A673 (cell line): Measurements from ENCODE around the gene EPB41L3. TPM values are rescaled to one million over a fixed set of nuclear protein-coding genes. Genes with fewer than 3 reads are reported as not detected.

Experiments
- BruUV-seq: library from RNA; stranded (reverse); fragments of 400-500 nt; replicated peaks from 2 replicates; lab custom pipeline; 2021; lab: Mats Ljungman, UMichigan
- CTCF ChIA-PET: fragments of 300-600 bp; sonication (Branson Sonifier 250); formaldehyde crosslinking; loops from one replicate; lab custom pipeline; 2022; ENCODE audit warnings: antibody characterized with exemption; lab: Charles Lee
- POLR2A ChIA-PET: fragments of 300-600 bp; sonication (Branson Sonifier 250); formaldehyde crosslinking; loops from one replicate; lab custom pipeline; 2022; ENCODE audit warnings: antibody characterized with exemption; ENCODE audit not compliant: low non-redundant PET; lab: Charles Lee
- DNase-seq: peaks from one replicate; pipeline ENCODE4 v3.0.0-alpha.2; 2015; ENCODE audit warnings: low spot score
- H3K27ac ChIP-seq: fragments of 200-600 bp; sonication (generic); 2 replicates; pipeline ENCODE4 v1.5.1; 2016; ENCODE audit warnings: mixed run types, low read depth, mild to moderate bottlenecking, mixed read lengths, antibody characterized with exemption, low read length; ENCODE audit not compliant: poor library complexity, severe bottlenecking
- H3K27me3 ChIP-seq: fragments of 200-600 bp; sonication (generic); replicated peaks from 2 replicates; pipeline ENCODE4 v1.6.1; 2017; ENCODE audit warnings: mixed run types, low read depth, mild to moderate bottlenecking, mixed read lengths, antibody characterized with exemption, low read length; ENCODE audit not compliant: insufficient read depth, poor library complexity
- H3K36me3 ChIP-seq: fragments of 200-600 bp; sonication (generic); 2 replicates; pipeline ENCODE4 v1.6.1; 2016; ENCODE audit warnings: mixed run types, mild to moderate bottlenecking, mixed read lengths, antibody characterized with exemption, low read length; ENCODE audit not compliant: insufficient read depth, poor library complexity, severe bottlenecking
- H3K4me1 ChIP-seq: fragments of 200-600 bp; sonication (generic); 2 replicates; pipeline ENCODE4 v1.6.1; 2017; ENCODE audit warnings: mixed run types, mild to moderate bottlenecking, mixed read lengths, antibody characterized with exemption, low read length; ENCODE audit not compliant: insufficient read depth, poor library complexity, severe bottlenecking
- H3K4me3 ChIP-seq: fragments of 200-600 bp; sonication (generic); 2 replicates; pipeline ENCODE4 v1.5.1; 2016; ENCODE audit warnings: low read depth, mixed run types, mild to moderate bottlenecking, mixed read lengths, low read length; ENCODE audit not compliant: poor library complexity, severe bottlenecking
- H3K9me3 ChIP-seq: fragments of 200-600 bp; sonication (generic); 2 replicates; pipeline ENCODE4 v1.6.1; 2016; ENCODE audit warnings: mixed run types, low read depth, mild to moderate bottlenecking, mixed read lengths, antibody characterized with exemption, low read length; ENCODE audit not compliant: poor library complexity, severe bottlenecking
- CTCF ChIP-seq: fragments of 300-800, 200-600 bp; sonication (generic); conservative IDR thresholded peaks from 2 replicates; pipeline ENCODE4 v1.5.1; 2017; ENCODE audit warnings: low read depth, mild to moderate bottlenecking, antibody characterized with exemption, low read length, moderate library complexity, mixed read lengths
- EZH2 ChIP-seq: fragments of 200-600 bp; sonication (generic); IDR thresholded peaks from 2 replicates; pipeline ENCODE4 v1.6.1; 2017; ENCODE audit warnings: borderline replicate concordance, low read depth, mild to moderate bottlenecking, mixed read lengths, antibody characterized with exemption, low read length; ENCODE audit not compliant: poor library complexity, severe bottlenecking
- intact Hi-C: fragments of 100-400 bp; cut with micrococcal nuclease; formaldehyde crosslinking; loops from one replicate; pipeline ENCODE4 v1.10.0; 2022; ENCODE audit not compliant: unreplicated experiment
- total RNA-seq: library from RNA; stranded (reverse); gene quantifications from 2 replicates; pipeline ENCODE4 v1.2.3, GENCODE V29; 2021

EPB41L3 gene
- total RNA-seq, 1 experiment from 2014 or later, result 0.86 TPM

GRCh38 chr18:5546660-5547059 lies 2.9 kb upstream of the EPB41L3 start:
- BruUV-seq, result no TSS peak
- Histone ChIP-seq H3K9me3 (no peaks in the 10 kb centered on the region), H3K4me3 (no peak overlapping the region), H3K27ac (no peak overlapping the region), H3K27me3 (peaks cover 89% of the 10 kb centered on the region), H3K4me1 (peaks cover 5% of the 10 kb centered on the region), H3K36me3 (no peaks in the 10 kb centered on the region)
- TF ChIP-seq EZH2 (no peak), CTCF (peak; percentile 49)
- peak; percentile 33 for DNase-seq
- CTCF ChIA-PET, result no interaction called here
- intact Hi-C loops, result loop anchor here (10.0 kb wide), 1 partner anchor 122 kb away; no protein-coding TSS in a partner anchor
- POLR2A ChIA-PET, result no interaction called here

GRCh38 chr18:5543036-5543680 lies 639 bp downstream of the EPB41L3 start:
- no peak for DNase-seq
- TF ChIP-seq CTCF (no peak), EZH2 (no peak)
- no peak overlapping the region for H3K27ac ChIP-seq
- ChIA-PET POLR2A (no interaction called here), CTCF (no interaction called here)
- no TSS peak for BruUV-seq
- peaks cover 85% of the 10 kb centered on the region for H3K27me3 ChIP-seq
- no peak overlapping the region for H3K4me3 ChIP-seq
- no peaks in the 10 kb centered on the region for H3K9me3 ChIP-seq
- H3K36me3 ChIP-seq, result no peaks in the 10 kb centered on the region
- peaks cover 5% of the 10 kb centered on the region for H3K4me1 ChIP-seq
- intact Hi-C loops, result loop anchor here (10.0 kb wide), 1 partner anchor 118 kb away; no protein-coding TSS in a partner anchor

GRCh38 chr18:5542515-5543035 lies 1.2 kb downstream of the EPB41L3 start:
- Histone ChIP-seq H3K27me3 (peaks cover 85% of the 10 kb centered on the region), H3K4me1 (peaks cover 5% of the 10 kb centered on the region), H3K9me3 (no peaks in the 10 kb centered on the region), H3K36me3 (no peaks in the 10 kb centered on the region), H3K4me3 (no peak overlapping the region), H3K27ac (no peak overlapping the region)
- intact Hi-C loops, result loop anchor here (10.0 kb wide), 1 partner anchor 118 kb away; no protein-coding TSS in a partner anchor
- peak; percentile 8 for DNase-seq
- POLR2A ChIA-PET, result no interaction called here
- BruUV-seq, result no TSS peak
- CTCF ChIA-PET, result no interaction called here
- TF ChIP-seq CTCF (no peak), EZH2 (no peak)
